GM19025 (cell line): ENCODE measurements around the gene GPATCH2.

Experiments used
- ATAC-seq: cut with Tn5 transposase; IDR thresholded peaks from one replicate; pipeline ENCODE4 v1.9.1; 2021; ENCODE audit warnings: mild to moderate bottlenecking, low read depth, moderate library complexity; ENCODE audit not compliant: unreplicated experiment

Gene GPATCH2

GRCh38 chr1:217379336-217379735 lies 251.6 kb downstream of the GPATCH2 start:
- ATAC-seq: no peak
